Trophoblast cell (in vitro differentiated cells and primary cell): Measurements from ENCODE around the gene FHIT.

ENCODE experiments used
- DNase-seq, 2 donors: peaks; one replicate each; pipeline ENCODE4 v3.0.0-alpha.2; 2016
- H2AFZ ChIP-seq: 2 replicates; pipeline ENCODE4 v1.6.1; 2013; ENCODE audit warnings: low read length, moderate library complexity, mild to moderate bottlenecking; ENCODE audit not compliant: insufficient read depth, poor library complexity
- H2AK5ac ChIP-seq: 2 replicates; pipeline ENCODE4 v1.6.1; 2013; ENCODE audit warnings: mild to moderate bottlenecking, low read length
- H2BK120ac ChIP-seq: 2 replicates; pipeline ENCODE4 v1.6.1; 2013; ENCODE audit warnings: low read length, mild to moderate bottlenecking, moderate library complexity; ENCODE audit not compliant: insufficient read depth, poor library complexity
- H2BK12ac ChIP-seq: 2 replicates; pipeline ENCODE4 v1.6.1; 2013; ENCODE audit warnings: mild to moderate bottlenecking, low read length, moderate library complexity
- H2BK5ac ChIP-seq: 2 replicates; pipeline ENCODE4 v1.6.1; 2013; ENCODE audit warnings: low read length, low read depth, moderate library complexity, mild to moderate bottlenecking; ENCODE audit not compliant: poor library complexity
- H3K14ac ChIP-seq: 2 replicates; pipeline ENCODE4 v1.6.1; 2013; ENCODE audit warnings: mild to moderate bottlenecking, low read length
- H3K18ac ChIP-seq: 2 replicates; pipeline ENCODE4 v1.6.1; 2013; ENCODE audit warnings: mild to moderate bottlenecking, low read length
- H3K23ac ChIP-seq: 2 replicates; pipeline ENCODE4 v1.6.1; 2013; ENCODE audit warnings: low read length
- H3K27ac ChIP-seq: 2 replicates; pipeline ENCODE4 v1.5.1; 2013; ENCODE audit warnings: low read depth, mild to moderate bottlenecking, inconsistent platforms, low read length, moderate library complexity
- H3K27me3 ChIP-seq: 2 replicates; pipeline ENCODE4 v1.6.1; 2013; ENCODE audit warnings: inconsistent platforms, mild to moderate bottlenecking, low read length, moderate library complexity; ENCODE audit not compliant: insufficient read depth
- H3K36me3 ChIP-seq, 2 experiments: 1 replicate in 1 of 2; 2 replicates in 1 of 2; pipeline ENCODE4 v1.6.1; 2013; ENCODE audit warnings: low read length in 2 of 2, mild to moderate bottlenecking in 2 of 2, moderate library complexity in 1 of 2; ENCODE audit not compliant: insufficient read depth in 2 of 2, control insufficient read depth in 1 of 2
- H3K4ac ChIP-seq: 2 replicates; pipeline ENCODE4 v1.6.1; 2013; ENCODE audit warnings: low read depth, mild to moderate bottlenecking, low read length, moderate library complexity
- H3K4me1 ChIP-seq, 2 experiments: 1 replicate in 1 of 2; 2 replicates in 1 of 2; pipeline ENCODE4 v1.6.1; 2013; ENCODE audit warnings: low read length in 2 of 2, mild to moderate bottlenecking in 2 of 2, moderate library complexity in 1 of 2; ENCODE audit not compliant: insufficient read depth in 2 of 2, control insufficient read depth in 1 of 2
- H3K4me2 ChIP-seq: 2 replicates; pipeline ENCODE4 v1.6.1; 2013; ENCODE audit warnings: inconsistent platforms, mild to moderate bottlenecking, low read length, moderate library complexity
- H3K4me3 ChIP-seq: 2 replicates; pipeline ENCODE4 v1.5.1; 2013; ENCODE audit warnings: mild to moderate bottlenecking, low read depth, low read length, inconsistent platforms
- H3K79me1 ChIP-seq: one replicate; pipeline ENCODE4 v1.6.1; 2013; ENCODE audit warnings: low read length
- H3K79me2 ChIP-seq: 2 replicates; pipeline ENCODE4 v1.6.1; 2013; ENCODE audit warnings: low read length, mild to moderate bottlenecking; ENCODE audit not compliant: control insufficient read depth, insufficient read depth, poor library complexity
- H3K9ac ChIP-seq: 2 replicates; pipeline ENCODE4 v1.6.1; 2013; ENCODE audit warnings: mild to moderate bottlenecking, low read length
- H3K9me3 ChIP-seq: 2 replicates; pipeline ENCODE4 v1.6.1; 2013; ENCODE audit warnings: low read depth, mild to moderate bottlenecking, control low read depth, inconsistent platforms, low read length; ENCODE audit not compliant: insufficient read depth
- H4K12ac ChIP-seq: 2 replicates; pipeline ENCODE4 v1.6.1; 2013; ENCODE audit warnings: low read depth, mild to moderate bottlenecking, low read length, moderate library complexity
- H4K8ac ChIP-seq: 2 replicates; pipeline ENCODE4 v1.6.1; 2013; ENCODE audit warnings: low read depth, mild to moderate bottlenecking, low read length, moderate library complexity
- H4K91ac ChIP-seq: one replicate; pipeline ENCODE4 v1.6.1; 2013; ENCODE audit warnings: low read depth, mild to moderate bottlenecking, low read length, moderate library complexity
- WGBS: extraction: QIAGEN DNeasy Blood & Tissue Kit; methylation state at CpG from one replicate; pipeline ENCODE4 v1.1.7; 2013; ENCODE audit warnings: missing lambda C conversion rate; ENCODE audit not compliant: insufficient read length, insufficient coverage; ENCODE audit errors: extremely low coverage; 5-methylcytosine and 5-hydroxymethylcytosine counted together

Gene FHIT

GRCh38 chr3:60011218-60011617, 1240.0 kb downstream of the FHIT start:
- Histone ChIP-seq H2AK5ac (no peak overlapping the region), H3K27ac (no peak overlapping the region), H3K4me2 (no peak overlapping the region), H3K79me2 (no peaks in the 10 kb centered on the region), H4K12ac (no peak overlapping the region), H3K23ac (no peak overlapping the region), H4K91ac (no peak overlapping the region), H3K4ac (no peak overlapping the region), H3K79me1 (no peaks in the 10 kb centered on the region), H3K27me3 (no peaks in the 10 kb centered on the region), H2BK5ac (no peak overlapping the region), H3K9me3 (no peaks in the 10 kb centered on the region), H3K14ac (no peak overlapping the region), H3K4me1 (no peaks in the 10 kb centered on the region), H4K8ac (no peak overlapping the region), H2AFZ (no peak overlapping the region), H3K4me3 (no peak overlapping the region), H3K18ac (no peak overlapping the region), H2BK12ac (no peak overlapping the region), H2BK120ac (no peak overlapping the region), H3K9ac (no peak overlapping the region), H3K36me3 (no peaks in the 10 kb centered on the region)
- no CpG with 5 or more reads among the region's 9 CpGs for WGBS
- no peak for DNase-seq

- Histone ChIP-seq H2BK120ac (no peak overlapping the region), H2AFZ (no peak overlapping the region), H3K27me3 (no peaks in the 10 kb centered on the region), H3K18ac (no peak overlapping the region), H3K4me3 (no peak overlapping the region), H3K4ac (no peak overlapping the region), H4K8ac (no peak overlapping the region), H3K14ac (no peak overlapping the region), H2BK12ac (no peak overlapping the region), H2AK5ac (no peak overlapping the region), H3K36me3 (no peaks in the 10 kb centered on the region), H3K23ac (no peak overlapping the region), H3K79me1 (no peaks in the 10 kb centered on the region), H4K12ac (no peak overlapping the region), H3K9me3 (no peaks in the 10 kb centered on the region), H4K91ac (no peak overlapping the region), H3K9ac (no peak overlapping the region), H3K79me2 (no peaks in the 10 kb centered on the region), H3K4me2 (no peak overlapping the region), H3K27ac (no peak overlapping the region), H2BK5ac (no peak overlapping the region), H3K4me1 (no peaks in the 10 kb centered on the region)
- no CpG with 5 or more reads among the region's 4 CpGs for WGBS
- no peak for DNase-seq
These were observed 1240.5 kb downstream of the FHIT start for GRCh38 chr3:60010781-60011180.

GRCh38 chr3:60009931-60010478, 1241.2 kb downstream of the FHIT start:
- H3K79me1 ChIP-seq = no peaks in the 10 kb centered on the region
- no peak for DNase-seq
- no peak overlapping the region for H3K18ac ChIP-seq
- H2BK120ac ChIP-seq = no peak overlapping the region
- no peak overlapping the region for H3K4ac ChIP-seq
- H2AFZ ChIP-seq = no peak overlapping the region
- no peak overlapping the region for H3K4me2 ChIP-seq
- no peaks in the 10 kb centered on the region for H3K79me2 ChIP-seq
- no peaks in the 10 kb centered on the region for H3K27me3 ChIP-seq
- no peak overlapping the region for H4K12ac ChIP-seq
- no peak overlapping the region for H4K8ac ChIP-seq
- H3K23ac ChIP-seq = no peak overlapping the region
- H2BK12ac ChIP-seq = no peak overlapping the region
- no peak overlapping the region for H2AK5ac ChIP-seq
- H3K14ac ChIP-seq = no peak overlapping the region
- H3K27ac ChIP-seq = no peak overlapping the region
- H3K4me1 ChIP-seq = no peaks in the 10 kb centered on the region
- WGBS = no CpG with 5 or more reads among the region's 3 CpGs
- H3K4me3 ChIP-seq = no peak overlapping the region
- H3K36me3 ChIP-seq = no peaks in the 10 kb centered on the region
- H2BK5ac ChIP-seq = no peak overlapping the region
- H4K91ac ChIP-seq = no peak overlapping the region
- no peak overlapping the region for H3K9ac ChIP-seq
- H3K9me3 ChIP-seq = no peaks in the 10 kb centered on the region

GRCh38 chr3:60001369-60001768, 1249.9 kb downstream of the FHIT start:
- no peak for DNase-seq
- no peak overlapping the region for H4K12ac ChIP-seq
- no peak overlapping the region for H3K27ac ChIP-seq
- no peak overlapping the region for H2BK12ac ChIP-seq
- H3K14ac ChIP-seq = no peak overlapping the region
- WGBS = no CpG with 5 or more reads among the region's 6 CpGs
- H2BK5ac ChIP-seq = no peak overlapping the region
- no peak overlapping the region for H3K23ac ChIP-seq
- H2BK120ac ChIP-seq = no peak overlapping the region
- no peak overlapping the region for H3K9ac ChIP-seq
- no peak overlapping the region for H3K4me2 ChIP-seq
- H3K9me3 ChIP-seq = no peaks in the 10 kb centered on the region
- no peak overlapping the region for H4K91ac ChIP-seq
- no peaks in the 10 kb centered on the region for H3K79me2 ChIP-seq
- H3K18ac ChIP-seq = no peak overlapping the region
- no peaks in the 10 kb centered on the region for H3K79me1 ChIP-seq
- H2AK5ac ChIP-seq = no peak overlapping the region
- no peaks in the 10 kb centered on the region for H3K4me1 ChIP-seq
- no peak overlapping the region for H2AFZ ChIP-seq
- H3K27me3 ChIP-seq = no peaks in the 10 kb centered on the region
- H3K4me3 ChIP-seq = no peak overlapping the region
- H3K4ac ChIP-seq = no peak overlapping the region
- no peak overlapping the region for H4K8ac ChIP-seq
- no peaks in the 10 kb centered on the region for H3K36me3 ChIP-seq
